ENCODE data around the gene KBTBD13.
A peak's percentile ranks its signal among the peaks of the same experiment; 100 is the strongest.

- TF ChIP-seq CTCF (IDR thresholded peaks at IDR 0.05 in 8 of 11, conservative IDR thresholded peaks at IDR 0.05 in 3 of 11) (peak in 3 of 11 experiments; percentile 11 to 33 (median 14)), POLR2A (IDR thresholded peaks at IDR 0.05) (no peak)
These were observed 9.6 kb downstream of the KBTBD13 start for GRCh38 chr15:65085990-65086679.

Data from spleen (tissue), 7 donors.